HEK293 (cell line): ENCODE data around the gene UST.

Experiments
- CTCF ChIP-seq: fragments of 450-650 bp; formaldehyde crosslinking; IDR thresholded peaks from 2 replicates; pipeline ENCODE4 v1.5.1; 2016; ENCODE audit warnings: missing biosample characterization, missing genetic modification characterization
- GLI4 ChIP-seq: fragments of 450-650 bp; formaldehyde crosslinking; IDR thresholded peaks from 2 replicates; pipeline ENCODE4 v1.5.1; 2016; ENCODE audit warnings: missing biosample characterization, missing genetic modification characterization
- PBX3 ChIP-seq: sonication (generic); formaldehyde crosslinking; IDR thresholded peaks from 2 replicates; pipeline ENCODE4 v1.8.1; 2022; ENCODE audit warnings: mild to moderate bottlenecking, moderate library complexity, missing genetic modification reagents
- ZFP3 ChIP-seq: fragments of 450-650 bp; formaldehyde crosslinking; IDR thresholded peaks from 2 replicates; pipeline ENCODE4 v1.5.1; 2016; ENCODE audit warnings: low read depth, missing biosample characterization, missing genetic modification characterization
- ZNF214 ChIP-seq: fragments of 450-650 bp; formaldehyde crosslinking; IDR thresholded peaks from 2 replicates; pipeline ENCODE4 v1.5.1; 2017; ENCODE audit warnings: missing biosample characterization, mild to moderate bottlenecking, missing genetic modification characterization, borderline replicate concordance
- ZNF274 ChIP-seq, 2 experiments: fragments of 200-500 bp in 1 of 2; fragments of 450-650 bp in 1 of 2; sonication (Bioruptor generic) in 1 of 2; formaldehyde crosslinking in 1 of 2; IDR thresholded peaks; 2 replicates each; pipeline versions ENCODE4 v1.5.1 to v1.6.1; 2014 to 2016; ENCODE audit warnings: borderline replicate concordance in 1 of 2, inconsistent platforms in 1 of 2, low read length in 1 of 2, missing biosample characterization in 1 of 2, missing genetic modification characterization in 1 of 2
- ZNF324 ChIP-seq: fragments of 450-650 bp; formaldehyde crosslinking; IDR thresholded peaks from 2 replicates; pipeline ENCODE4 v1.5.1; 2016; ENCODE audit warnings: missing biosample characterization, missing genetic modification characterization
- ZNF558 ChIP-seq: fragments of 450-650 bp; formaldehyde crosslinking; IDR thresholded peaks from 2 replicates; pipeline ENCODE4 v1.5.1; 2016; ENCODE audit warnings: missing biosample characterization, missing genetic modification characterization
- ZNF560 ChIP-seq: fragments of 450-650 bp; formaldehyde crosslinking; IDR thresholded peaks from 2 replicates; pipeline ENCODE4 v1.5.1; 2017; ENCODE audit warnings: missing biosample characterization, missing genetic modification characterization, borderline replicate concordance
- ZNF561 ChIP-seq: fragments of 450-650 bp; IDR thresholded peaks from 2 replicates; pipeline ENCODE4 v1.5.1; 2018; ENCODE audit warnings: missing biosample characterization, missing genetic modification characterization, borderline replicate concordance

GRCh38 chr6:148814082-148814790 lies 67.4 kb downstream of the UST start:
- no peak for TF ChIP-seq CTCF (tag by site-specific recombination)
- no peak for TF ChIP-seq GLI4
- TF ChIP-seq ZFP3 (tag by site-specific recombination) = no peak
- no peak for TF ChIP-seq ZNF274 (IDR thresholded peaks at IDR 0.05; ENCODE audit: low read length)
- TF ChIP-seq ZNF274 (tag by site-specific recombination; IDR thresholded peaks at IDR 0.05; ENCODE audit: borderline replicate concordance) = no peak
- TF ChIP-seq ZNF561 (tag by site-specific recombination) = no peak
- no peak for TF ChIP-seq PBX3 (CRISPR knock-in tag)
- no peak for TF ChIP-seq ZNF560
- TF ChIP-seq ZNF214 (tag by site-specific recombination) = no peak
- TF ChIP-seq ZNF558 (tag by site-specific recombination) = no peak
- TF ChIP-seq ZNF324 (tag by site-specific recombination) = no peak
